ENCODE data around the gene DNASE1.

Gene DNASE1

DNA sequence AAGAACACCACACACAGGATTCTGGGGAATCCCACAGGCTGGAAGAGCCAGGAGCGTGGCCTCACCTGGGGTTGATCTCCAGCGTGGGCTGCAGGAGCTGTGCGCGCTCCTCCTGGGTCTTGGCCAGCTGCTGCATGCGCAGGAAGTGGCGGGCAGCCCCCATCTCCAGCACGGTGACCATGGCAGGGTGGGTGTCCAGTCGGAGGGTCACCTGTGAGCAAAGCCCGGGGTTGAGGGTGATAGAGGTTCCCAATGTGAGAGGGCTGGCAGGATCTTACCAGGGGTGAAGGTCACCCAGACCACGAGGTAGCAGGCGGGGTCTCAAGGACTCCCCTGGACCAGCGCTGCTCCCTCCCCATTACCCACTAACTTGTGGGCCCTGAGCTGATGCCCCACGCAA is 7.4 kb downstream of the DNASE1 start:
- no peak for DNase-seq

GRCh38 chr16:3662601-3663000 is 8.1 kb downstream of the DNASE1 start:
- no peak for DNase-seq

DNA sequence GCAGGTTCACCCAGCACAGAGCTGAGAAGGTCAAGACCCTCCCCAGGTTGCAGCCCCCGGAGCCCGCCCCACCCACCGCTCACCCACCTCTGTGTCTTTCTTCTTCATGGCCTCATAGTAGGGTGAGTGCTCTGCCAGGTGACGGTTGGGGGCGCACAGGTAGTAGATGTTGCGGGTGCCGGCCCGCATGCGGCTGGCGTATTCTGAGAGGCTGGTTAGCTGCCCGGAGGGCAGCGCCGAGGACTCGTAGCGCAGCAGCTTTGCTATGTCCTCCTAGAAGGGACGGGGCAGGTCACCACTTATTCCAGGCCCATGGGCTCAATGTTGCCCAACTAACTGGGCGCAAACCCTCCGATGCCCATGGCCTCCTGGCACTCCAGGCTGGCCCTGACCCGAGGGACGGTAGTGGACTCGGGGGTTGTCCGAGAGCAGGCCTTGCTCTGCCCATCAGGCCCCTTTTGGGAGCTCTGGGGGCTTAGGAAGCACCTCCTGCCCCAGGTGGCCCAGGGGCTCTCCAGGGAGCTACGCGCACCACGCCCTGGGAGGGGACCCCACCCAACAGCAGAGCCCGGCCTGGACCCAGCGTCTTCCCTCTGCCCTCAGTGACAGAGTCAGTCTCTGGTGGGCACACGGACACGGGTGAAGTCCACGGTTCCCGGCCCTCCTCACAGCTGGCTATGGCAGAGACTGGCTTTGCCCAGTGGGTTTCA is 9.9 kb downstream of the DNASE1 start:
- no peak for DNase-seq

- DNase-seq, result peak in 21 of 56 donors; percentile 1 to 51 (median 20)
Observed at GRCh38 chr16:3665508-3665907, 11.0 kb downstream of the DNASE1 start.

- no peak for DNase-seq
Observed at GRCh38 chr16:3668626-3669025, 14.1 kb downstream of the DNASE1 start.

DNA sequence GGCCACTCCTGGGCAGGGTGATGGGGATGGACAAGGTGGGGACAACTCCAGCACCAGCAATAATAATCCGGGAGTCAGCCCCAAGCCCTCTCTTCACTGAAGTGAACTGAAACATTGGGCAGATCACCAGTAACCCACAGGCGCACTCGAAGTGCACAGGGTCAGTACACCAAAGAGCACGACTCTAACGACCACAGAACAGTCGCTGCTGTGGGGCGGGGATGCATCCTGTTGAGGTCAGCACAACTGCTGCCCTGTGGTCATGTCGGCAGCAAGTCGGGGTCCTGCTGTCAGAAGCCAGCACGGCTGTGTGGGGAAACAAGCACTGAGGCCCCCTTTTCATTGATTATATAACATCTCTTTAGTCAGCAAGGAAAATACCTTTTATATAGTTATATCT is 14.6 kb downstream of the DNASE1 start:
- no peak for DNase-seq

- DNase-seq, result no peak
Observed at GRCh38 chr16:3670711-3671110, 16.2 kb downstream of the DNASE1 start.

- no peak for DNase-seq
Observed at GRCh38 chr16:3671424-3671823, 16.9 kb downstream of the DNASE1 start.

DNA sequence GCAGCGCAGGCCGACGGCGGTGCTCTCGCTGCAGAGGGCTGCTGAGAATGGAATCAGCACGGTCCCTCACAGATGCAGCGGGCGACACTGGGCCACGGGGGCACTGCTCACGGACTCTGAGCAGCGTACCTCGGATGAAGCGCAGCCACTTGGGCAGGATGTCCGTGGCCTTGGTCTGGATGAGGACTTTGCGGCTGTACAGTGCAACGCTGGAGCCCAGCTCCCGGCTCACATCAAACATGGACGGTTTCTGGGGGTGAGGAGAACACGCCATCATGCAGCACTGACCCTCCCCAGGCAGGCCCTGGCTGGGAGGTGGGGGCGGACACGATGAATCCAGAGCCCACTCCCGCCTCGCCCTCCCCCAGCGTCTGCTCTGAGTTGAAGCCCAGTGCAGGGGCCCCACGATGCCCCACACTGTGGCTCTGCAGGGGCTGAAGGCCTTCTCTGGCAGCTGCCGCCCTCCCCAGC is 18.1 kb downstream of the DNASE1 start:
- DNase-seq, result no peak

- no peak for DNase-seq
Observed at GRCh38 chr16:3673201-3673600, 18.7 kb downstream of the DNASE1 start.

- no peak for DNase-seq
Observed at GRCh38 chr16:3673676-3674377, 19.3 kb downstream of the DNASE1 start.

DNA sequence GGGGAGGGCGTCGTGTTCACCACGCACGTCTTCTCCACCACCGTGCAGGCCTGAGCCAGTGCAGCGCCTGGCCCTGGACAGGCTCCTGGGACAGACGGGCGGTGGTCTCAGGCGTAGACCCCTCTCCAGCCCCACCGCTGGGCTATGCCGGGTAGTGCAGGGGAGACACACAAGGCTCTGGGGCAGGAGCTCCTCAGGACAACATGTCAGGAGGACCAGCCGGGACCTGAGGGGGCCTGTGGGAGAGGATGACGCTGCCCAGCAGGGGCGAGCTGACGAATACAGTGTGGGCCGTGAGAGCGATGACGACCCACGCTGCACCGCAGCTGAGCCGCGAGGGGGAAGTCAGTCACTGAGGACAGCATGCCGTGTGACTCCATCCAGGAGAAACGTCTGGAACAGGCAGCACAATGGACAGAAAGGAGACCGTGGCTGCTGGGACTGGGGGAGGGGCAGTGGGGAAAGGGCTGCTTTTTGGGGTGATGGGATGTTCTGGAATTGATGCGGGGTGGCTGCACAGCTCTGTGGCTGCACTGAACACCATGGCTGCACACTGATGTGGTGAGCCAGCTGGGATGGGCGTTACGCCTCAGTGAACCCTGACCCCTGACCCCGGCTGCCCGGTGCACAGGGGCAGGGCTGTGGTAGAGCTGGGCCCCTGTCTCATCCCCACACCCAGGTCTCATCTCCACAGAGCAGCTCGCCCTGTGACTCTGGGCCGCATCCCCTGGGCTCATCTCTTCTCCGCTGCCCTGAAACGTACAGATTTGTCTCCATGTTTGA is 20.2 kb downstream of the DNASE1 start:
- no peak for DNase-seq

DNA sequence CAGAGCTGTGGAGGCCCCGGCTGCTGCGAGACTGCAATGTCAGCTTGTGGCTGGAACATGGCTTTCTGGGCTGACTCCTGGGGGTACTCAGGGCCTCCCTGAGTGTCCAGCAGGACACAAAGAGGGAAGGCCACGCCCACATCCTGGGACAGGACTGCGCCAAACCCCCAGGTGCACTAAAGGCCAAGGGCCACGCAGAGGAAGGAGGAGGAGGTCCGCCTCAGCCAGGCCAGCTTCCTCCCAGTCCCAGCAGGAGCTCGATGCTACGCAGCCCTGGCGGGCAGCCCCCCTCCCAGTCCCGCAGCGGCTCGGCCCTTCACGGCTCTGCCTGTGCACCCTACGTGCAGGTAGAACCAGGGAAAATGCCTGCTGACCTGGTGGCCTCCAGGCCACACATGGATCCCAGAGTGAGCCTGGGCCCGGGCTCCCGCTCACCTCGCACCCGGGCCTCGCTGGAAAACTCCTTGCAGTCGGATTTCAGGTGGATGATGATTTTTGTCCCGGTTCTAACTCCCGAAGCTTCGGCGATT is 21.2 kb downstream of the DNASE1 start:
- no peak for DNase-seq

DNA sequence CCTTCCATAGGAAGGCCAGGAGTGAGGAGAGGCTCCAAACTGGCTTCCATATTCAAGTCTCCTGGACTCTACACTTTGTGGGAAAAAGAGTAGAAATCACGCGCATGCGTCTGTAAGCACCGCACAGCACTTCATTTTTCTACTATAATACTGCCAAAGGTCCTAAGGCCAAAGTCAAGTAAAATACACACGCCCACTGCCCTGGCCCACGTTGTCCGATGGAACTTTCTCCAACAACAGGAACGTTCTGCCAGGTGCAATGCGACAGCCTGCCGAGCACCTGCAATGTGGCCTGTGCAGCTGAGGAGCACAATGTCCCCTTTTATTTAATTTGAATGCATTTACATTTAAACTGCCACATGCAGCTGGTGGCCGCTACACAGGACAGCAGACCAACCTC is 23.5 kb downstream of the DNASE1 start:
- no peak for DNase-seq

DNA sequence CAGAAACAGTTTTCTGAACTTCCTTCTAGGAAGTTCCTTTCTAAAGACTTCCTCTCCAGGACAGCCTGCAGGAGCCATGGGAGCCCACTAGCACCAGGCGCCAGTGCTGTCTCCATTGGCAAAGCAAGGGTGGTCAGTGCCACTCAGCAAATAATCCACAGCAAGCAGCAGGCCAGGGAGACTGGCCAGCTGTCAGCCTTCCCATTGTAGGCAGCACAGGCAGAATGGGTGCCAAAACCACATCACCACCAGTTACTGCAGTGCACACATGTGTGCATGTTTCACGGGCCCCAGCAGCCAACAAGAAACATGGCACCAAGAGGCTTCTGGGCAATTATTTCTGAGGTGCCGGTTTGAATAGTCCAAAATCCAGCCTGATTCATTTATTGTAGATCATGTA is 26.7 kb downstream of the DNASE1 start:
- DNase-seq, result peak in 24 of 56 donors; percentile 6 to 51 (median 21)

DNA sequence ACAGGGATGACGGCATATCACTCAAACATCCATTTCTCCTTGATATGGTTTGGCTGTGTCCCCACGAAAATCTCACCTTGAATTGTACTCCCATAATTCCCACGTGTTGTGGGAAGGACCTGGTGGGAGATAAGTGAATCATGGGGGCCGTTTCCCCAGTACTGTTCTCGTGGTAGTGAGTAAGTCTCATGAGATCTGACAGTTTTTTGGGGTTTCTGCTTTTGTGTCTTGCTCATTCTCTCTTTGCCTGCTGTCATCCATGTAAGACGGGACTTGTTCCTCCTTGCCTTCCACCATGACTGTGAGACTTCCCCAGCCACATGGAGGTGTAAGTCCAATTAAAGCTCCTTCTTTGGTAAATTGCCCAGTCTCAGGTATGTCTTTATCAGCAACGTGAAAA is 32.5 kb downstream of the DNASE1 start:
- peak in 1 of 56 donors; percentile 9 for DNase-seq

GRCh38 chr16:3687792-3688191 is 33.3 kb downstream of the DNASE1 start:
- DNase-seq, result no peak

GRCh38 chr16:3689731-3690130 is 35.2 kb downstream of the DNASE1 start:
- DNase-seq, result no peak

- DNase-seq, result peak; percentile 38 to 95 (median 84)
Observed at GRCh38 chr16:3690470-3690928, 36.0 kb downstream of the DNASE1 start.

GRCh38 chr16:3690980-3691720 is 36.7 kb downstream of the DNASE1 start:
- DNase-seq, result no peak

- DNase-seq, result no peak
Observed at GRCh38 chr16:3691761-3692160, 37.3 kb downstream of the DNASE1 start.

Measured in nucleus accumbens (tissue), 56 donors.